Cardiac septum (tissue), 1 donor: ENCODE data around the gene MAG. TPM values are rescaled to one million over a fixed set of nuclear protein-coding genes. Genes with fewer than 3 reads are reported as not detected.

Experiments used
- DNase-seq: peaks from one replicate; pipeline ENCODE4 v3.0.0-alpha.2; 2020; ENCODE audit warnings: low spot score
- intact Hi-C: fragments of 100-400 bp; cut with DNase I; formaldehyde crosslinking; loops from one replicate; pipeline ENCODE4 v1.14.0; 2022
- total RNA-seq: library from RNA; stranded (reverse); fragmentation: NEBNext Ultra II Directional; extraction: Animal tissue kit (Norgen Biotek cat#: 25700); gene quantifications from one replicate; pipeline ENCODE4 v1.2.1, GENCODE V29; 2021
- donor health status: DM: no; HTN: no; CAD: no.

The MAG gene
- total RNA-seq, 1 donor from 2014 or later, result not detected

- DNase-seq, result no peak
- intact Hi-C loops, result no loop called here
Measured at GRCh38 chr19:35295792-35296462, 4.0 kb downstream of the MAG start.

- intact Hi-C loops, result no loop called here
- DNase-seq, result no peak
Measured at GRCh38 chr19:35296644-35297514, 4.9 kb downstream of the MAG start.

- no peak for DNase-seq
- intact Hi-C loops, result no loop called here
Measured at GRCh38 chr19:35297515-35297848, 5.5 kb downstream of the MAG start.

GRCh38 chr19:35297922-35298321 lies 6.0 kb downstream of the MAG start:
- intact Hi-C loops, result no loop called here
- DNase-seq, result no peak

- intact Hi-C loops, result no loop called here
- no peak for DNase-seq
Measured at GRCh38 chr19:35298561-35298972, 6.6 kb downstream of the MAG start.

- intact Hi-C loops, result no loop called here
- DNase-seq, result no peak
Measured at GRCh38 chr19:35299523-35300338, 7.8 kb downstream of the MAG start.

GRCh38 chr19:35300339-35300649 lies 8.3 kb downstream of the MAG start:
- DNase-seq, result no peak
- intact Hi-C loops, result no loop called here

- DNase-seq, result no peak
- intact Hi-C loops, result no loop called here
Measured at GRCh38 chr19:35301961-35302360, 10.0 kb downstream of the MAG start.

- intact Hi-C loops, result no loop called here
- DNase-seq, result no peak
Measured at GRCh38 chr19:35302446-35302845, 10.5 kb downstream of the MAG start.

- intact Hi-C loops, result no loop called here
- no peak for DNase-seq
Measured at GRCh38 chr19:35303357-35303915, 11.5 kb downstream of the MAG start.

GRCh38 chr19:35304036-35304435 lies 12.1 kb downstream of the MAG start:
- no peak for DNase-seq
- intact Hi-C loops, result no loop called here

GRCh38 chr19:35305181-35305580 lies 13.2 kb downstream of the MAG start:
- intact Hi-C loops, result no loop called here
- no peak for DNase-seq

GRCh38 chr19:35306473-35307246 lies 14.7 kb downstream of the MAG start:
- intact Hi-C loops, result no loop called here
- no peak for DNase-seq

- intact Hi-C loops, result no loop called here
- no peak for DNase-seq
Measured at GRCh38 chr19:35307931-35308330, 16.0 kb downstream of the MAG start.

- DNase-seq, result no peak
- intact Hi-C loops, result no loop called here
Measured at GRCh38 chr19:35308910-35309309, 16.9 kb downstream of the MAG start.

- DNase-seq, result no peak
Measured at GRCh38 chr19:35309481-35310279, 17.7 kb downstream of the MAG start.

GRCh38 chr19:35310331-35310730 lies 18.4 kb downstream of the MAG start:
- DNase-seq, result no peak
- intact Hi-C loops, result no loop called here

More at GRCh38 chr19:35309481-35310279, 17.7 kb downstream of the MAG start:
- intact Hi-C loops, result no loop called here

GRCh38 chr19:35310811-35311465 lies 19.0 kb downstream of the MAG start:
- DNase-seq, result no peak
- intact Hi-C loops, result no loop called here
